ENCODE results near the gene SMYD3. TPM values are rescaled to one million over a fixed set of nuclear protein-coding genes. Genes with fewer than 3 reads are reported as not detected.

The SMYD3 gene
- total RNA-seq, 1 donor from 2014 or later, result 29.3 TPM

DNA sequence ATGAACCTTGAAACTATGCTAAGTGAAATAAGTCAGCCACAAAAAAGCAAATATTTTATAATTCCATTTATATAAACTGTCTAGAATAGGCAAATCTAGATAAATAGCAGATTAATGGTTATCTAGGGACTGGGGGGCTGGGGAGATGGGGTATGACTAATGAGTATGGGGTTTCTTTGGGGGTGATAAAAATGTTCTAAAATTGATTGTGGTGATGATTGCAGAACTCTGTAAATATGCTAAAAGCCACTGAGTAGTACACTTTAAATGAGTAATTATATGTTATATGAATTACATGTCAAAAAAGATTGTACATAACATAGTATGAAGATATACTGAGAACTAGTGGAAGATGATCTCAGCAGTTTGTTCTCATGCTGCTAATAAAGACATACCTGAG, 677.3 kb downstream of the SMYD3 start:
- Mint-ChIP-seq H3K4me3 (ENCODE audit: unreplicated experiment) (no peak overlapping the region), H3K36me3 (ENCODE audit: low read depth) (peaks cover 6% of the 10 kb centered on the region), H3K27me3 (ENCODE audit: low read depth) (no peaks in the 10 kb centered on the region), H3K9me3 (ENCODE audit: low read depth) (peaks cover 3% of the 10 kb centered on the region), H3K27ac (ENCODE audit: unreplicated experiment) (no peak overlapping the region), H3K4me1 (ENCODE audit: low read depth) (peaks cover 17% of the 10 kb centered on the region)
- no peak for DNase-seq (ENCODE audit: low spot score)
- TF ChIP-seq CTCF (IDR thresholded peaks at IDR 0.05), result no peak

- Mint-ChIP-seq H3K27me3 (ENCODE audit: low read depth) (no peaks in the 10 kb centered on the region), H3K4me3 (ENCODE audit: unreplicated experiment) (no peak overlapping the region), H3K4me1 (ENCODE audit: low read depth) (peaks cover 11% of the 10 kb centered on the region), H3K36me3 (ENCODE audit: low read depth) (peaks cover 6% of the 10 kb centered on the region), H3K27ac (ENCODE audit: unreplicated experiment) (no peak overlapping the region), H3K9me3 (ENCODE audit: low read depth) (peaks cover 3% of the 10 kb centered on the region)
- no peak for TF ChIP-seq CTCF (IDR thresholded peaks at IDR 0.05)
- DNase-seq (ENCODE audit: low spot score), result no peak
Observed at GRCh38 chr1:245829194-245829593, 677.9 kb downstream of the SMYD3 start.

GRCh38 chr1:245827301-245827700, 679.8 kb downstream of the SMYD3 start:
- Mint-ChIP-seq H3K4me1 (ENCODE audit: low read depth) (peaks cover 23% of the 10 kb centered on the region), H3K36me3 (ENCODE audit: low read depth) (peaks cover 6% of the 10 kb centered on the region), H3K9me3 (ENCODE audit: low read depth) (peaks cover 6% of the 10 kb centered on the region), H3K27ac (ENCODE audit: unreplicated experiment) (no peak overlapping the region), H3K27me3 (ENCODE audit: low read depth) (no peaks in the 10 kb centered on the region), H3K4me3 (ENCODE audit: unreplicated experiment) (no peak overlapping the region)
- no peak for DNase-seq (ENCODE audit: low spot score)
- no peak for TF ChIP-seq CTCF (IDR thresholded peaks at IDR 0.05)

DNA sequence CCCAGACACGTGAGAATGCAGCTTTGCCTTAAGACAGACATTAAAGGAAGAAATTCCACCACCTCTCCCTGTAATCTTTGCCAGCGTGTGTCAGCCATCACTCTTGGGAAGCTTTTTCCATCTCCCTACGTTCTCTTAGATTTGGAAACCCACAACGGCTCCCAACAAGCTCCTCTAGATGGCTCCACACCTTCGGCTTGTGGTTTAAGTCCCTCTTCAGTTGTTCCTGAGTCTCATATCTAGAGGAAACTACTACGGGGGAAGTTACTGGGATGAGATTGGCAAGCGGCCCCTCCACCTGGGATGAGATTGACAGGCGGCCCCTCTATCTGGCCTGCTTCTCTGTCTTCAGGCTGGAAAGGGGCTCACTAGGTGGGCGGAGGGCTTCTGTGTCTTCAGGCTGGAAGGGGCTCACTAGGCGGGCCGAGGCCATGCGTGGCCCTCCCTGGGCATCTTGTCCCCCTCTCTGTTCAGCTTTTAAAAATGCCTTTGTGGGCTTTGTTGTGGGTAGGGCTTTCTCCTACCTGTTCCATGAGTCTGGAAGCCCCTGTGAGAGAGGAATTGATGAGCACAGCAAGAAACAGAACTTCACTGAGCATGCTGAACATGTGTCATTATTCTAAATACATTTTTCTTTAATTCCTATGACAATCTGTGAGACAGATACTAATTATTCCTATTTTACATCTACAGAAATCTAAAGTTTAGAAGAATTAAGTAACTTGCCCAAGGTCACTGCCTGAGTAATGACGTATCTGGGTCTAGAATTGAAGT, 681.8 kb downstream of the SMYD3 start:
- no peak for DNase-seq (ENCODE audit: low spot score)
- Mint-ChIP-seq H3K27ac (ENCODE audit: unreplicated experiment) (no peak overlapping the region), H3K27me3 (ENCODE audit: low read depth) (no peaks in the 10 kb centered on the region), H3K9me3 (ENCODE audit: low read depth) (peaks cover 6% of the 10 kb centered on the region), H3K4me3 (ENCODE audit: unreplicated experiment) (no peak overlapping the region), H3K36me3 (ENCODE audit: low read depth) (peaks cover 3% of the 10 kb centered on the region), H3K4me1 (ENCODE audit: low read depth) (peaks cover 23% of the 10 kb centered on the region)
- peak; percentile 53 for TF ChIP-seq CTCF (IDR thresholded peaks at IDR 0.05)

- Mint-ChIP-seq H3K4me3 (ENCODE audit: unreplicated experiment) (no peak overlapping the region), H3K4me1 (ENCODE audit: low read depth) (peaks cover 23% of the 10 kb centered on the region), H3K27me3 (ENCODE audit: low read depth) (no peaks in the 10 kb centered on the region), H3K36me3 (ENCODE audit: low read depth) (peaks cover 3% of the 10 kb centered on the region), H3K9me3 (ENCODE audit: low read depth) (peaks cover 3% of the 10 kb centered on the region), H3K27ac (ENCODE audit: unreplicated experiment) (peak overlapping the region; percentile 93)
- no peak for TF ChIP-seq CTCF (IDR thresholded peaks at IDR 0.05)
- DNase-seq (ENCODE audit: low spot score), result no peak
Observed at GRCh38 chr1:245823408-245824147, 683.5 kb downstream of the SMYD3 start.
